H1 (cell line): ENCODE data around the gene SCMH1. TPM values are rescaled to one million over a fixed set of nuclear protein-coding genes. Genes with fewer than 3 reads are reported as not detected.

Source experiments
- CTCF ChIA-PET: fragments of 300-600 bp; sonication (Branson Sonifier 250); formaldehyde crosslinking; loops from one replicate; lab custom pipeline; 2021; ENCODE audit not compliant: partially characterized antibody; lab: Charles Lee
- POLR2A ChIA-PET: fragments of 300-600 bp; sonication (Branson Sonifier 250); formaldehyde crosslinking; loops from one replicate; lab custom pipeline; 2021; ENCODE audit warnings: inconsistent platforms; ENCODE audit not compliant: partially characterized antibody; lab: Charles Lee
- DNase-seq, 2 experiments: peaks; one replicate each; pipeline versions ENCODE4 v3.0.0 to v3.0.0-alpha.2; 2010 to 2022; ENCODE audit warnings: low spot score in 2 of 2, low read depth in 1 of 2, mixed read lengths in 1 of 2
- FAIRE-seq: peaks from 2 replicates; lab custom pipeline; 2011; peaks lifted over from hg19 to GRCh38; lab: Jason Lieb, UNC
- H2AFZ ChIP-seq: 2 replicates; pipeline ENCODE4 v1.8.1; 2012; ENCODE audit warnings: low read length, inconsistent platforms
- H2AK5ac ChIP-seq: 2 replicates; pipeline ENCODE4 v1.6.1; 2013; ENCODE audit warnings: low read depth, low read length
- H2BK120ac ChIP-seq: replicated peaks from 2 replicates; pipeline ENCODE3; 2013; ENCODE audit warnings: low read depth, low read length, inconsistent platforms
- H2BK12ac ChIP-seq: 2 replicates; pipeline ENCODE4 v1.6.1; 2013; ENCODE audit warnings: low read depth, low read length
- H2BK15ac ChIP-seq: 2 replicates; pipeline ENCODE4 v1.6.1; 2013; ENCODE audit warnings: low read length
- H2BK20ac ChIP-seq: 2 replicates; pipeline ENCODE4 v1.6.1; 2013; ENCODE audit warnings: low read length
- H2BK5ac ChIP-seq: 2 replicates; pipeline ENCODE4 v1.6.1; 2013; ENCODE audit warnings: low read depth, low read length
- H3K14ac ChIP-seq: 2 replicates; pipeline ENCODE4 v1.6.1; 2013; ENCODE audit warnings: inconsistent platforms; ENCODE audit not compliant: insufficient read length
- H3K18ac ChIP-seq: 2 replicates; pipeline ENCODE4 v1.6.1; 2013; ENCODE audit warnings: low read length; ENCODE audit errors: extremely low read depth
- H3K23ac ChIP-seq: 2 replicates; pipeline ENCODE4 v1.6.1; 2013; ENCODE audit warnings: inconsistent platforms; ENCODE audit not compliant: insufficient read length
- H3K23me2 ChIP-seq: 2 replicates; pipeline ENCODE4 v1.6.1; 2013; ENCODE audit warnings: low read depth, low read length
- H3K27ac ChIP-seq: 2 replicates; pipeline ENCODE4 v1.6.1; 2011; ENCODE audit warnings: low read depth, low read length, inconsistent platforms
- H3K27me3 ChIP-seq, 4 experiments: replicated peaks in 1 of 4; 1 replicate in 1 of 4; 2 replicates in 3 of 4; pipeline versions ENCODE4 v1.6.1 to v1.8.1; 2011 to 2013; ENCODE audit warnings: low read length in 3 of 4, mild to moderate bottlenecking in 3 of 4, inconsistent platforms in 2 of 4, mixed read lengths in 2 of 4, moderate library complexity in 1 of 4; ENCODE audit not compliant: control insufficient read depth in 3 of 4, insufficient read depth in 3 of 4; ENCODE audit errors: extremely low read depth in 1 of 4
- H3K36me3 ChIP-seq, 4 experiments: 2 replicates each; pipeline versions ENCODE4 v1.6.1 to v1.8.1; 2011 to 2013; ENCODE audit warnings: mild to moderate bottlenecking in 4 of 4, low read length in 3 of 4, moderate library complexity in 2 of 4, control low read depth in 1 of 4, inconsistent platforms in 1 of 4; ENCODE audit not compliant: insufficient read depth in 4 of 4, control insufficient read depth in 2 of 4
- H3K4ac ChIP-seq: replicated peaks from 2 replicates; pipeline ENCODE3; 2013; ENCODE audit warnings: low read length, low read depth, mixed read lengths, inconsistent platforms; ENCODE audit not compliant: insufficient read length
- H3K4me1 ChIP-seq, 4 experiments: replicated peaks in 1 of 4; 1 replicate in 1 of 4; 2 replicates in 3 of 4; pipeline versions ENCODE4 v1.6.1 to v1.8.1; 2011 to 2013; ENCODE audit warnings: low read length in 3 of 4, inconsistent platforms in 2 of 4, mixed read lengths in 1 of 4; ENCODE audit not compliant: insufficient read depth in 4 of 4, control insufficient read depth in 3 of 4
- H3K4me2 ChIP-seq, 2 experiments: 2 replicates each; pipeline versions ENCODE4 v1.6.1 to v1.8.1; 2011 to 2013; ENCODE audit warnings: low read depth in 2 of 2, low read length in 2 of 2, control low read depth in 1 of 2, inconsistent platforms in 1 of 2, mild to moderate bottlenecking in 1 of 2; ENCODE audit not compliant: insufficient read depth in 1 of 2
- H3K4me3 ChIP-seq, 4 experiments: fragments of 200-600, 300-600 bp in 1 of 4; sonication (generic), shearing (Covaris generic), sonication (Bioruptor Twin) in 1 of 4; 2 replicates each; pipeline versions ENCODE4 v1.5.1 to v1.8.1; 2011 to 2016; ENCODE audit warnings: low read length in 4 of 4, low read depth in 3 of 4, control low read depth in 2 of 4, inconsistent platforms in 2 of 4, mild to moderate bottlenecking in 2 of 4, mixed read lengths in 1 of 4, moderate library complexity in 1 of 4; ENCODE audit not compliant: insufficient read depth in 2 of 4; ENCODE audit errors: extremely low read depth in 1 of 4
- H3K56ac ChIP-seq: replicated peaks from 2 replicates; pipeline ENCODE3; 2013; ENCODE audit warnings: low read depth, mild to moderate bottlenecking, mixed read lengths, low read length, inconsistent platforms; ENCODE audit not compliant: insufficient read length
- H3K79me1 ChIP-seq: 2 replicates; pipeline ENCODE4 v1.6.1; 2013; ENCODE audit warnings: low read depth, low read length, control low read depth
- H3K79me2 ChIP-seq, 2 experiments: 2 replicates each; pipeline versions ENCODE4 v1.6.1 to v1.8.1; 2012 to 2013; ENCODE audit warnings: low read length in 2 of 2, mild to moderate bottlenecking in 2 of 2, inconsistent platforms in 1 of 2; ENCODE audit not compliant: insufficient read depth in 2 of 2, control insufficient read depth in 1 of 2
- H3K9ac ChIP-seq, 4 experiments: replicated peaks in 1 of 4; 1 replicate in 1 of 4; 2 replicates in 3 of 4; pipeline versions ENCODE4 v1.6.1 to v1.8.1; 2011 to 2013; ENCODE audit warnings: low read depth in 3 of 4, low read length in 3 of 4, control low read depth in 2 of 4, mild to moderate bottlenecking in 2 of 4, moderate library complexity in 2 of 4, inconsistent platforms in 1 of 4; ENCODE audit errors: extremely low read depth in 1 of 4
- H3K9me3 ChIP-seq, 2 experiments: 2 replicates each; pipeline versions ENCODE4 v1.6.1 to v1.8.1; 2012 to 2013; ENCODE audit warnings: mild to moderate bottlenecking in 2 of 2, moderate library complexity in 2 of 2, control low read depth in 1 of 2, inconsistent platforms in 1 of 2, low read depth in 1 of 2, low read length in 1 of 2, mixed read lengths in 1 of 2; ENCODE audit not compliant: insufficient read depth in 2 of 2
- H4K20me1 ChIP-seq, 2 experiments: replicated peaks in 1 of 2; 2 replicates each; pipeline versions ENCODE3 to v1.8.1; 2011 to 2013; ENCODE audit warnings: inconsistent platforms in 2 of 2, low read length in 2 of 2, mild to moderate bottlenecking in 1 of 2; ENCODE audit not compliant: insufficient read depth in 2 of 2, control insufficient read depth in 1 of 2
- H4K5ac ChIP-seq: 2 replicates; pipeline ENCODE4 v1.6.1; 2013; ENCODE audit warnings: low read length, low read depth, mixed read lengths, inconsistent platforms; ENCODE audit not compliant: insufficient read length
- H4K8ac ChIP-seq: 2 replicates; pipeline ENCODE4 v1.8.0; 2013; ENCODE audit warnings: mild to moderate bottlenecking, moderate library complexity, low read length, inconsistent platforms; ENCODE audit not compliant: insufficient read depth; ENCODE audit errors: extremely low read depth
- H4K91ac ChIP-seq: replicated peaks from 2 replicates; pipeline ENCODE3; 2013; ENCODE audit warnings: low read length, mixed read lengths, inconsistent platforms; ENCODE audit not compliant: insufficient read length
- ASH2L ChIP-seq: fragments of 200-600, 300-600 bp; sonication (generic); IDR thresholded peaks from one replicate; pipeline ENCODE4 v1.7.1; 2017; ENCODE audit warnings: low read length
- EP300 ChIP-seq, 2 experiments: IDR thresholded peaks; 1 replicate in 1 of 2; 2 replicates in 1 of 2; pipeline ENCODE4 v1.6.1; 2011 to 2012; ENCODE audit warnings: low read depth in 2 of 2, low read length in 2 of 2, mild to moderate bottlenecking in 2 of 2, borderline replicate concordance in 1 of 2, inconsistent platforms in 1 of 2, moderate library complexity in 1 of 2
- WGBS, 2 experiments: shearing (Covaris generic) in 1 of 2; methylation state at CpG; one replicate each; pipeline versions ENCODE4 v1.1.6 to v1.1.7; 2013 to 2015; ENCODE audit warnings: low lambda C conversion rate in 2 of 2, mixed read lengths in 2 of 2, inconsistent platforms in 1 of 2, low coverage in 1 of 2, missing lambda C conversion rate in 1 of 2; ENCODE audit not compliant: insufficient replicate concordance in 2 of 2, insufficient coverage in 1 of 2, insufficient read length in 1 of 2; ENCODE audit errors: extremely low coverage in 1 of 2, missing lambda C conversion rate in 1 of 2; 5-methylcytosine and 5-hydroxymethylcytosine counted together
- polyA plus RNA-seq, 7 experiments: library from polyadenylated mRNA; depleted of rRNA in 3 of 7; stranded (reverse) in 5 of 7; unstranded in 2 of 7; fragments of >200 nt in 5 of 7; fragments of 200-250 nt in 2 of 7; gene quantifications; 1 replicate in 5 of 7; 2 replicates in 1 of 7; 4 replicates in 1 of 7; pipeline versions ENCODE4 v1.2.1 to v1.2.3, GENCODE V29; 2011 to 2013; ENCODE audit warnings: missing spikeins in 2 of 7, mixed read lengths in 2 of 7
- total RNA-seq: library from RNA; stranded (reverse); fragmentation: NEBNext Ultra II Directional; extraction: Animal tissue kit (Norgen Biotek cat#: 25700); gene quantifications from 2 replicates; pipeline ENCODE4 v1.2.1, GENCODE V29; 2021

SCMH1 gene
- total and polyA plus RNA-seq, 2 of the 8 experiments (the other 6 are each of a cell fraction or from before 2014, with no cell fraction given) = 16.6 to 30.7 TPM

DNA sequence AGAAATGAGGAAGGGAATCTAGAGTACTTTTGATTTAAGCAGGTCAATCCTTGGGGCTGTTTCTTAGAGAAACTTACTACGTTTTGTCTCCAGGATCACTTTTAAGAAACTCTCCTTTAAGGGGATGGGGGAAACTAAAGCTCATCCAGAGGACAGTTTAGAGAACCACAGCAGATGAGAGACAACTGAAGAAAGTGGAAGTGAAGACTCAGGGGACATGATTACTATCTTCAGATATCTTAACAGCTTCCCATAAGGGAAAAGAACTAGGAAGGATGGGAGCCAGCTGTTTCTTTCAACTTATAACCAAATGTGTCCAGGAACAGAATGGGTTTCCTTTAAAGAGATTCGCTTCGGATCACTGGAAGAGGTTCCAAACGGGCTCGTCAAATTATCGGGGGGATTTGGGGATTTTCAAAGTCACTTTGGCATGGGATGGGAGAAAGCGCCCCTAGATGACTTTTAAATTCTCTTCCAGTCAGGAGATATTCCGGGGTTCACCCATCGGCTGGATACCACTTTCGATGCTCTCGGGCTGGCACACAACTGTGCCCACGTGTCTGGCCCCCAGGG is 1.2 kb downstream of the SCMH1 start:
- no peaks in the 10 kb centered on the region for H3K9me3 ChIP-seq
- no peaks in the 10 kb centered on the region for H4K20me1 ChIP-seq
- H4K5ac ChIP-seq = no peak overlapping the region
- H4K91ac ChIP-seq = no peak overlapping the region
- no peak overlapping the region; the same call in 1 of the 2 replicates for H2BK5ac ChIP-seq
- H3K79me2 ChIP-seq = peaks cover 0 to 14% of the 10 kb centered on the region in 2 experiments; a peak in 1 of 4 replicates
- TF ChIP-seq EP300 (IDR thresholded peaks at IDR 0.05; ENCODE audit: borderline replicate concordance in 1 of 2, low read depth in 2 of 2, low read length in 2 of 2) (no peak), ASH2L (no peak)
- H3K23me2 ChIP-seq = peaks cover 7% of the 10 kb centered on the region; the same call in 1 of the 2 replicates
- POLR2A ChIA-PET = interaction anchor here (0.7 to 1.5 kb wide), 2 partner anchors 8 to 261 kb away, joined by 3 read pairs; partner anchors contain the start of gene CTPS1
- H3K9ac ChIP-seq = peak overlapping the region in 2 of 4 experiments; percentile 31 to 82; a peak in 4 of 7 replicates
- WGBS, 2 experiments = 15% methylated on average over 12 of the region's 12 CpGs; no CpG with 5 or more reads in 1 of the 2 experiments
- H3K27ac ChIP-seq = no peak overlapping the region
- H3K79me1 ChIP-seq = no peaks in the 10 kb centered on the region
- peaks cover 0 to 5% (median under 1%) of the 10 kb centered on the region in 4 experiments; a peak in 4 of 7 replicates for H3K27me3 ChIP-seq
- FAIRE-seq = no peak
- H3K4me2 ChIP-seq = peak overlapping the region; percentile 70 to 81
- 0 out of 2 replicates have a peak overlapping the region, but pooled peaks have one; percentile 0 for H2AFZ ChIP-seq
- no peak overlapping the region for H2BK12ac ChIP-seq
- no peak overlapping the region for H2BK120ac ChIP-seq
- CTCF ChIA-PET = interaction anchor here (0.6 to 1.2 kb wide), 3 partner anchors 68 to 90 kb away, joined by 3 read pairs; no protein-coding TSS in a partner anchor
- peaks cover 0 to 9% (median 5%) of the 10 kb centered on the region in 4 experiments; a peak in 5 of 7 replicates for H3K4me1 ChIP-seq
- no peak overlapping the region for H3K14ac ChIP-seq
- H3K36me3 ChIP-seq = no peaks in the 10 kb centered on the region
- no peak for DNase-seq
- H2BK15ac ChIP-seq = no peak overlapping the region
- no peak overlapping the region for H3K18ac ChIP-seq
- H3K4ac ChIP-seq = peak overlapping the region; percentile 44
- H2BK20ac ChIP-seq = no peak overlapping the region
- no peak overlapping the region for H4K8ac ChIP-seq
- H3K23ac ChIP-seq = no peak overlapping the region
- no peak overlapping the region for H2AK5ac ChIP-seq
- peak overlapping the region; percentile 59 to 82 (median 71) for H3K4me3 ChIP-seq
- H3K56ac ChIP-seq = no peak overlapping the region
